HG02678 (cell line): ENCODE data around the gene ZC3H11A.

Experiments used
- ATAC-seq: cut with Tn5 transposase; IDR thresholded peaks from one replicate; pipeline ENCODE4 v1.9.1; 2021; ENCODE audit warnings: mild to moderate bottlenecking, moderate library complexity; ENCODE audit not compliant: unreplicated experiment

The ZC3H11A gene

GRCh38 chr1:203839081-203839480 lies 43.7 kb downstream of the ZC3H11A start:
- no peak for ATAC-seq

GRCh38 chr1:203840208-203840808 lies 44.9 kb downstream of the ZC3H11A start:
- ATAC-seq = no peak

- no peak for ATAC-seq
These were observed 47.1 kb downstream of the ZC3H11A start for GRCh38 chr1:203842559-203842876.

GRCh38 chr1:203843435-203843834 lies 48.0 kb downstream of the ZC3H11A start:
- no peak for ATAC-seq
